Right atrium auricular region (tissue), 2 donors: ENCODE data around the gene SUPT20HL1. TPM values are rescaled to one million over a fixed set of nuclear protein-coding genes. Genes with fewer than 3 reads are reported as not detected.

Experiments
- DNase-seq: peaks from one replicate; pipeline ENCODE4 v3.0.0-alpha.2; 2019; ENCODE audit warnings: low spot score
- H3K27ac ChIP-seq, 2 donors: fragments of 200-600 bp; sonication (generic); 1 replicate in 1 of 2; 2 replicates in 1 of 2; pipeline ENCODE4 v1.5.1; 2016 to 2019
- H3K27me3 ChIP-seq, 2 donors: fragments of 200-600 bp; sonication (generic); one replicate each; pipeline versions ENCODE4 v1.5.1 to v1.6.0; 2017 to 2019
- H3K36me3 ChIP-seq: fragments of 200-600 bp; sonication (generic); one replicate; pipeline ENCODE4 v1.5.1; 2016
- H3K4me1 ChIP-seq, 2 donors: fragments of 200-600 bp; sonication (generic); one replicate each; pipeline versions ENCODE4 v1.5.1 to v1.6.0; 2017 to 2019
- H3K4me3 ChIP-seq, 2 donors: fragments of 200-600 bp; sonication (generic); 1 replicate in 1 of 2; 2 replicates in 1 of 2; pipeline ENCODE4 v1.5.1; 2017 to 2019; ENCODE audit warnings: mild to moderate bottlenecking in 1 of 2, moderate library complexity in 1 of 2
- H3K9me3 ChIP-seq, 2 donors: fragments of 200-600 bp; sonication (generic); one replicate each; pipeline ENCODE4 v1.5.1; 2019
- total RNA-seq, 2 donors: library from RNA; depleted of rRNA; stranded (reverse); fragments of >200 nt; gene quantifications; one replicate each; pipeline ENCODE4 v1.1.0, GENCODE V29; 2016
- TF ChIP-seq, protein P1 (sequence below), 2 donors: fragments of 200-600 bp; sonication (generic); IDR thresholded peaks; one replicate each; pipeline ENCODE4 v1.5.1; 2019; ENCODE audit warnings: antibody characterized with exemption in 2 of 2

Gene SUPT20HL1
- total RNA-seq, 2 donors from 2014 or later, result not detected

- H3K27me3 ChIP-seq, result no peaks in the 10 kb centered on the region
- H3K9me3 ChIP-seq, result no peaks in the 10 kb centered on the region
- no peaks in the 10 kb centered on the region for H3K4me1 ChIP-seq
- no peak overlapping the region for H3K27ac ChIP-seq
- no peaks in the 10 kb centered on the region for H3K36me3 ChIP-seq
- DNase-seq, result no peak
- H3K4me3 ChIP-seq, result no peak overlapping the region
- TF ChIP-seq, protein P1, sequence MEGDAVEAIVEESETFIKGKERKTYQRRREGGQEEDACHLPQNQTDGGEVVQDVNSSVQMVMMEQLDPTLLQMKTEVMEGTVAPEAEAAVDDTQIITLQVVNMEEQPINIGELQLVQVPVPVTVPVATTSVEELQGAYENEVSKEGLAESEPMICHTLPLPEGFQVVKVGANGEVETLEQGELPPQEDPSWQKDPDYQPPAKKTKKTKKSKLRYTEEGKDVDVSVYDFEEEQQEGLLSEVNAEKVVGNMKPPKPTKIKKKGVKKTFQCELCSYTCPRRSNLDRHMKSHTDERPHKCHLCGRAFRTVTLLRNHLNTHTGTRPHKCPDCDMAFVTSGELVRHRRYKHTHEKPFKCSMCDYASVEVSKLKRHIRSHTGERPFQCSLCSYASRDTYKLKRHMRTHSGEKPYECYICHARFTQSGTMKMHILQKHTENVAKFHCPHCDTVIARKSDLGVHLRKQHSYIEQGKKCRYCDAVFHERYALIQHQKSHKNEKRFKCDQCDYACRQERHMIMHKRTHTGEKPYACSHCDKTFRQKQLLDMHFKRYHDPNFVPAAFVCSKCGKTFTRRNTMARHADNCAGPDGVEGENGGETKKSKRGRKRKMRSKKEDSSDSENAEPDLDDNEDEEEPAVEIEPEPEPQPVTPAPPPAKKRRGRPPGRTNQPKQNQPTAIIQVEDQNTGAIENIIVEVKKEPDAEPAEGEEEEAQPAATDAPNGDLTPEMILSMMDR (IDR thresholded peaks at IDR 0.05), result no peak
Measured at GRCh38 chrX:24321741-24322395, 38.6 kb upstream of the SUPT20HL1 start.

DNA sequence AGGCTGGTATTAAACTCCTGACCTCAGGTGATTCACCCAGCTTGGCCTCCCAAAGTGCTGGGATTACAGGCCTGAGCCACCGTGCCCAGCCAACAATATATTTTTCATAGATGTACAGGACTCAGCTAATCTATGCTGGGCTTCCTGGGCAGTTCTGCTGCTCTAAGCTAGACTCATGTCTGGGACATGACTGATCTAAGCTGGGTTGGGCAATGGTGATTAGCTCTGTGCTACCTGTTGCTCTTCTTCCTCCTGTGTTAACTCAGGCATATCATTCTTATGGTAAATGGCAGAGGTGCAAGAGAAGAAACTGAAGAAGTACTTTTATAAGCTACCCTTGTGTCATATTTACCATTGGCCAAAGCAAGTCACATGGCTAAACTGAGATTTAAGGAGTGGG, 35.2 kb upstream of the SUPT20HL1 start:
- Histone ChIP-seq H3K27me3 (no peaks in the 10 kb centered on the region), H3K36me3 (no peaks in the 10 kb centered on the region), H3K4me3 (no peak overlapping the region), H3K27ac (no peak overlapping the region), H3K9me3 (no peaks in the 10 kb centered on the region), H3K4me1 (no peaks in the 10 kb centered on the region)
- TF ChIP-seq, protein P1 (IDR thresholded peaks at IDR 0.05), result no peak
- no peak for DNase-seq

DNA sequence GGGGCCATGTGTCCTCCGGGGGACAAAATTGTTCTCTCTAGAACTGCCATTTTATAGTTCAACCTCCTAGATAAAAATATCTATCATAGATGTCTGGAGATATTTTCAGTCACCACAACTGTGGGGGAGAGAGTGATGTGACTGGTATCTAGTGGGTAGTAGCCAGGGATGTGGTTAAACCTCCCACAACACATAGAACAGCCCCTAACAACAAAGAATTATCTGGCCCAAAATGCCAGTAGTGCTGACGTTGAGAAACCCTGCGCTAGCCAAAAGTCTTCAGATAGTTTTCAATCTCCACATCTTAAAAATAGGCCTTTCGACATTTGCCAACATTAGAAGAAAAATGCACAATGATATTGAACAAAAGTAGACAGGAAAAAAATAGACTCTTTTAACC, 27.6 kb upstream of the SUPT20HL1 start:
- no peak for DNase-seq
- no peak overlapping the region for H3K27ac ChIP-seq
- TF ChIP-seq, protein P1 (IDR thresholded peaks at IDR 0.05), result no peak
- H3K4me1 ChIP-seq, result no peaks in the 10 kb centered on the region
- no peaks in the 10 kb centered on the region for H3K27me3 ChIP-seq
- H3K9me3 ChIP-seq, result no peaks in the 10 kb centered on the region
- no peaks in the 10 kb centered on the region for H3K36me3 ChIP-seq
- no peak overlapping the region for H3K4me3 ChIP-seq

DNA sequence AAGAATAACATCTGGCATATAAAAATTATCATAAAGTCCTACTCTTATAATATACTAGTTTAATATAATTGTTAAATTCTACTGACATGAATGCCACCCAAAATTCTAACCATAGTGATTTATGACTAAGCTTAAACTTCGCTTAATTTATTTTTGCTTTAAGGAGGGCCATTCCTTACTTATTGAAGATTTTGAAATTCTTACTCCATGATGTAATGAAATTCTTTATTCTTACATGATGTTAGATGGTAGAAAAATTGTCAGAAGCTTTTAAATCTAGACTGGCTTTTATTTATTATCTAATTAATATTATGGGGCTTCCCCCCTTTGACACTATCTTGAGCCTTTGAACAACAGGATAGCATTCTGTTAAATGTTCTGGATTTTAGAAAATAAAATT, 27.1 kb upstream of the SUPT20HL1 start:
- no peak overlapping the region for H3K27ac ChIP-seq
- no peaks in the 10 kb centered on the region for H3K27me3 ChIP-seq
- H3K9me3 ChIP-seq, result no peaks in the 10 kb centered on the region
- no peaks in the 10 kb centered on the region for H3K36me3 ChIP-seq
- TF ChIP-seq, protein P1 (IDR thresholded peaks at IDR 0.05), result no peak
- H3K4me1 ChIP-seq, result no peaks in the 10 kb centered on the region
- no peak for DNase-seq
- H3K4me3 ChIP-seq, result no peak overlapping the region

- no peaks in the 10 kb centered on the region for H3K36me3 ChIP-seq
- no peaks in the 10 kb centered on the region for H3K4me1 ChIP-seq
- TF ChIP-seq, protein P1 (IDR thresholded peaks at IDR 0.05), result no peak
- no peaks in the 10 kb centered on the region for H3K27me3 ChIP-seq
- no peak for DNase-seq
- no peak overlapping the region for H3K27ac ChIP-seq
- no peak overlapping the region for H3K4me3 ChIP-seq
- no peaks in the 10 kb centered on the region for H3K9me3 ChIP-seq
Measured at GRCh38 chrX:24334461-24334860, 26.0 kb upstream of the SUPT20HL1 start.

- H3K27ac ChIP-seq, result no peak overlapping the region
- no peaks in the 10 kb centered on the region for H3K9me3 ChIP-seq
- H3K27me3 ChIP-seq, result no peaks in the 10 kb centered on the region
- DNase-seq, result no peak
- TF ChIP-seq, protein P1 (IDR thresholded peaks at IDR 0.05), result no peak
- H3K4me1 ChIP-seq, result no peaks in the 10 kb centered on the region
- H3K36me3 ChIP-seq, result no peaks in the 10 kb centered on the region
- H3K4me3 ChIP-seq, result no peak overlapping the region
Measured at GRCh38 chrX:24335871-24336270, 24.6 kb upstream of the SUPT20HL1 start.
